MM.1S (cell line): ENCODE data around the gene TUBA3C.

Experiments used
- CTCF ChIP-seq: fragments of 300-600 bp; sonication (generic); IDR thresholded peaks from 2 replicates; pipeline ENCODE4 v1.5.1; 2016; ENCODE audit warnings: antibody characterized with exemption, low read length, mixed read lengths
- EZH2 ChIP-seq: fragments of 300-600 bp; sonication (generic); optimal IDR thresholded peaks from 2 replicates; pipeline ENCODE3; 2017; ENCODE audit warnings: low read depth, mild to moderate bottlenecking, antibody characterized with exemption, low read length, mixed read lengths

- TF ChIP-seq CTCF: no peak
- TF ChIP-seq EZH2: no peak
Observed at GRCh38 chr13:19155321-19155861, 26.2 kb downstream of the TUBA3C start.
